ENCODE measurements around the gene DOCK3.
"Not testable (repeated sequence)": the region's sequence is repeated elsewhere in the genome, so short reads cannot be mapped to it uniquely, and the experiment has no call there.

GRCh38 chr3:50831009-50831408 is 156.3 kb downstream of the DOCK3 start:
- not testable (repeated sequence) for TF ChIP-seq CTCF (IDR thresholded peaks at IDR 0.05; ENCODE audit: low read depth, low read length); EZH2phosphoT487 (IDR thresholded peaks at IDR 0.05; ENCODE audit: low read depth)
